GM19324 (cell line): ENCODE measurements around the gene DRGX.

ENCODE experiments used
- ATAC-seq: cut with Tn5 transposase; IDR thresholded peaks from one replicate; pipeline ENCODE4 v1.9.1; 2021; ENCODE audit warnings: mild to moderate bottlenecking, moderate library complexity; ENCODE audit not compliant: unreplicated experiment, low FRiP score

Gene DRGX

DNA sequence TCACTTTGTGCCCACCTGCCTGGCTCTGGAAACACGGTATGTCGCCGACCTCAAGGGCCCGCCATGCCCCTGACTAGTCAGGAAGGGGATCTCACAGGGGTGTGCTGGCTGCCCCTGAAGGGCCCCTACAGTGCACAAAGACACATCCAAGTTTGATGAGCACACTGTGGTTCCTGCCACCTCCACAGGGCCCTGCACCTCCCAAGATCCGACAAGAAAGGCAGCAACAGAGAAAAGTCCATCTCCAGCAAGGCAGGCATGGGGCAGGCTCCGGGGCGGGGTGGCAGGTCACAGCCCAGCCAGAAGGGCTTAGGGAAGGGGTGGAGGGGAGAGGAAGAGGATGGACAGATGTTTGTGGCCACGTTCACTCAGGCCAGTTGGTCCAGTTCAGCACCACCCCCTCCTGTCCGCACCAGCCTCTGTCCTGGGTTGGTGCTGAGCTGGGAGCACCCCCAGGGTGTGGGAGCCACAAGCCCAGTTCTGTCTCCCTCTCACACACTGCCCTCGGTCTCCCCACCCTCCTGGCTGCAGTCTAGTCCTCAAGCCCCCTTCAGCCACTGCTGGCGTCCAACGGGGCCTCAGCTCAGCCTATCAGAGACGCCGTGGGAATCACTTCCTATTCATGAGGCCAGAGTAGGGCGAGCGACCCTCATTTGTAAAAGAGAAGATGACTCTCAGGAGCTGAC is 11.5 kb downstream of the DRGX start:
- no peak for ATAC-seq

DNA sequence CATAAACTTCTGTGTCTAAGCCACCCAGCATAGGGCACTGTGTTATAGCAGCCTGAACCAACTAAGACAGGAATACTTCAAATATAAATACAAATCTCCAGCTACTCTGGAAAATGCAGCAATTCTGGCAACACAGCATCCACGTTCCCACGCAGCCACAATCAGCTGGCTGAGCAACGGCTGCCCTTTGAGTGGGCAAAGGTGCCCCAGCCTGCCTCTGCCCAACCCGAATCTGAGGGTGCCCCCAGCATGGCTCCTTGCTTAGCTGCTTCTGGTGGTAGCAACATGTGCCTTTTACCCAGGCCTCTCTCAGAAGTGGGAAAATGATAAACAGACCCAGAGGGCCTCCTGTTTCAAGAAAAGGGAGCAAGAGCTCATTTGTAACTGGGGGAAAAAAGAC is 12.0 kb downstream of the DRGX start:
- no peak for ATAC-seq

DNA sequence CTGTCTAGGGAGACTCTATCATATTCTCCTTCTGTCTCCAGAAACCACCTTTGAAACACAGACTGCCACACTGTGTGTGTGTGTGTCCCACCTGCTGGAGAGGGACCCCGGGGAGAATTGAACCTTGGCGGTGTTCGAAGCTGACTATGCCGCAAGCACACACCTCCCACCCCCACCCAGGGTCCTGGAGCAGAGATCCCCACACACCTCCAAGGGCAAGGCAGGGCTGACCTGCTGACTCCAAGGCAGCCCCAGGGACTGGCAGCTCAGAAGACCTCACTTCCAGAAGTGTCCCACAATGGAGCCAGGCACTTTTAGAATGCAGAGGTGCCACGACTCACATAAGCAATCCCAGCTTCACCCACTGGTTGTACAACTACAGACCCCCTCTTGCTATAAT is 13.1 kb downstream of the DRGX start:
- ATAC-seq, result no peak

DNA sequence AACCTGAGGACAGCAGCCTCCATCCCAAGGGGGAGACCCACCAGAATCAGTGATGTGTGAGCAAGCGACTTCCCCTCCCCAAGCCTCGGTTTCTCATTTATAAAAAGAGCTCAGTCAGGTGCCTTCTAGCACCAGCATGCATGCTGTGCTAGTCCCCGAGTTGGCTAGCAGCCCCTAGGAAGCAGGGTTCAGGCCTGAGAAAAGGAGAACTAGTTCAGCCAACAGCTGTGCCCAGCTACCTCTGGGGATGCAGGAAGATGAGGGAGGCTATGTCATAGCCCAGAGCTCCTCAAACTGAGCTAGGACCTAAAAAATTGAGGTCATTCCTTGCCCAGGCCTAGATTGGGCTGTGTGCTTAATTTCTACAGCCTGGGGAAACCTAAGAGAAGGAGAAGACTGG is 13.7 kb downstream of the DRGX start:
- no peak for ATAC-seq

DNA sequence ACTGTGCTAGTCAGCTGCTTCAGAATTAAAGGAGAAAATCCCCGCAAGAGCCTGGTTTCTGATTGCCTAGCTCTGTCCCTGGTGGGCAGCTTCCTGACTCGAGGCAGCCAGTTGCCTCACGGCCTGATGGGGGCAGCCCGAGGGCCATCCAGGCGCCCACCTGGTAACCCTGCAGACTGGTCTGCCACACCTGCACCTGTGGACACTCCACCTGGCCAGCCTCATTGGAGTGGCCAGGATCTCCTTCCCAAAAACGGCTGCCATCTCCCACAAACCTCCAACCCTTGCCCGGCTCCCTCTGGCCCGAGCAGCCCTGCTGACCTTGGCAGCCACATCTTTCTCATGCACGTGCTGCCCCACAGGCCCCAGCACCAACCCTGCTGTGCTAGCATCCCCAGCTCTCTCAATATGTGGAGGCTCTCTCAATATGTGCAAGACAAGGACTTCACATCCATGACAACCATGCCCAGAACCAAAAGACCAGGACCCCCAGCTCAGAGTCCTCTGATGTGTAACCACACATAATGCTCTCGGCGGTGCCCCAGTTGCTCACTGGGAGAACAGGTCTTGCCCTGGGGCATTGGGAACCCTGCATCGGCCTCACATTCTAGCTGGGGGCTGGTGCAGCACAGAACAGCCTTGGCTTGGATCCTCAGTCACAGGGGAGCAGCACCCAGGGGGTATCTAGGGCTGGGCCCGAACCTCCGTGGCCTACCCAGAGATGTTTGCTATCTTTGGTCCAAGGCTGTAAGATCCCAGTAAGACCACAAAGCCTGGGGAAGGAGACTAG is 14.6 kb downstream of the DRGX start:
- no peak for ATAC-seq

DNA sequence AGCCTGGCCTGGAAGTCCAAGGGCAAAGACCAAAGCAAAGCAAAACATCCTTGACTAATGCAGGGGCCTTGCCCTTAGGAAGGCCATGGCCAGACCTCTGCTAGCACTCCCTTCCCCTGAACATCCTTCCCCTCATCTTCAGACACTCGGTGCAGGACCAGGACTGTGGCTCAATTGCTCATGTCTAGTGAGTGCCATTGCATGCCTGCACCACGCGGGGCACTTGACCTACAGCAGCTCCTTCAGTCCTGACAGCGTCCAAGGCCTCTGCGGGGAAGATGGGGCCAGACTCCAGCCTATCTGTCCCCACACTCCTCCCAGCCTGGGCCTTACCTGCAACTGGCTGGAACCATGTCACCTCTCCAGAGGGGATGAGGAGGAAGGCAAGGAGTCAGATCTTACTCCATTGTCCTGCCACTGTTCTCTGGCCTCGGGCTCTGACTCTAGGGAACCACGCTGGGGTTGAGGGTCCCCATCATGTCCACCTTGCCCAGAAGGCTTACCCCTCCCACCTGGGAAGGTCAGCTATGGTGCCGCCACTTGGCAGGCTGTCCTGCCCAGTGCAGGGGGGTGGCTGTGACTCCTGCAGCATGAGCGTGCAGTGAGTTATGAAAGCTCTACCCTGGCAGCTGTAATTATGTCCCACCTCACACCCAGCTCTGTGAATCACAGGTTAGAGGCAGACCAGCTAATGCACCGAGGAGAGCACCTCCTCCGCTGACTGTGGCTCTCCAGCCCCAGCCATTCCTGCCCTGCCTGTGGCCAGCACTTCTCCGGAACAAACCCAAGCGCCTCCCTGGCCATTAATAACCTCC is 16.1 kb downstream of the DRGX start:
- ATAC-seq, result no peak

DNA sequence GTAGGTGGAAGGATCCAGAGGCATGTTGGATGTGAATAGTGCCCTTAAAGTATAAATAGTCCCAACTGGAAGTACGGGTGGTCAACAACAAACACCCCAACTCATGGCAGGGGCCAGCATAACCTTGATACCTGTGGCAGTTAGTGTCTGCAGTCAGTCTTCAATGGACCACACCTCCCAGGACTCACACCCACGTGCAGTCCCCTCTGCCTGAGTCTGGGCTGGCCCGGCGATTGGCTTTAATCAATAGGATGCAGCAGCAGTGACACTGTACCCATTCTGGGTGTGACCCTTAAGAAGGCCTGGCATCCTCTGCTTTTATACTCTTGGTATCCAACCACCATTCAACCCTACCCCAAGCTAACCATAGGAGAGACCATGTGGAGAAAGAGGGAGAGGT is 18.6 kb downstream of the DRGX start:
- no peak for ATAC-seq

DNA sequence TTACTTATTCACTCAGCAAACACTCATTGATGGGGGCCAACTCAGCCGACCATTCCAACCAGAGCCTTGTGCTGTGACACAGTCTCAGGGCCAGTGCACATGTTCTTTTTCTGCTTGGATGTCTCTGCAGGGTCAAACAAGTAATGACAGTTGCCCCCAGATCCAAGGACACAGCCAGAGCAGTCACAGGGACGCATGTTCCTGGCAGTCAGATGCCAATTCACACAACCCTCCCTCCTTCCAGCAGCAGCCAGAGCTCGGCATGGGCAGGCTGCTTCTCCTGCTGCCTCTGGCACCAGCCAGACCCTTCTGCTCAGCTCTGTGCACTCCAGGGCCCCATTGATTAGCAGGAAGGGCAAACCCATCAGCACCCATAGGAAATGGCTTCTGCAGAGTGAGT is 20.3 kb downstream of the DRGX start:
- ATAC-seq, result no peak

DNA sequence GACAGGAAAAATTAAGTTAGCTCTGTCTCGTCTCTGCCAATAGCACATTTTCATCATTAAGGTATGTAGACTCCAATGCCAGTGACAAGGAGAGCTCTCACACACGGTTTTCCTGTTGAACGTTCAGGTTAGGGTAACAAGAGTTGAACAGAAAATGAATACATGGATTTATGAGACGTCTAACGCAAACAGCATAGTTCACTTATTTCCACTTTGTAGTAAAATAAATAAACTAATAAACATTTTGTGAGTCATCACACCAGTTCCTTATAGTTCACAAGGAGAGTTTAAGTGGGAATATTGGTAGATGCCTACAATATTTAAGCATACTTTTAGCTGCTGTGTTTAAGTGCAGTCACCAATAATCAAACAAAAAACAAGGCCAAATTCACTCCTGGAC is 21.1 kb downstream of the DRGX start:
- ATAC-seq, result no peak

DNA sequence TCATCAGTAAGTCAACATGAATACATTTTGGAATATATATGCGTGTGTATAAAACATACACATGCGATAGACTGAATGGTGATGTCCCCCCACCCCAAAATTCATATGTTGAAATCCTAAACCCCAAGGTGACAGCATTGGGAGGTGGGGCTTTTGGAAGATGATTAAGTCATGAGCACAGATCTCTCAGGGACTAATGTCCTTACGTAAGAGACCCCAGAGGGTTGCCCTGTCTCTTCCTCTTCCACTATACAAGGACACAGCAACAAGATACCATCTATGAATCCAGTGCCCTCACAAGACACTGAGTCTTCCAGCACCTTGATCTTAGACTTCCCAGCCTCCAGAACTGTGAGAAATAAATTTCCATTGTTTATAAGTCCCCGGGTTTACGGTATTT is 22.5 kb downstream of the DRGX start:
- ATAC-seq, result no peak

DNA sequence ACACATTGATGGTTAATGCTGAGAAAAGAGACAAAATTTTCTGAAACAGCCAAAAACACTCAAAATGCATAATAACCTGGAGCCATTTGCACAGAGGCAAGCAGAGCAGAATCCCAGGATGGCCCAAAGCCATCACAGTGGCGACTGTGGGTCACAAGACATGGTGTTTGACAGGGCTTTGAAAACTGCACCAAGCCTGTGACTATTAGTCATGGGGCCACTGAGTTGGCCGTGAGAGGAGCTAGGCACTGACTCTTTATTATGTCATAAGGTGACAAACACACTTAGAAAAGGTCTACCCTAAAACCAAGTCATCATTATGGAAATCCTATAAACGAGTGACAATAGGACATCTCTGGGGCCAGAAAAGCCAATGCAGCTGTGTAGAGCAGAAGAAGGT is 23.9 kb downstream of the DRGX start:
- ATAC-seq, result no peak

DNA sequence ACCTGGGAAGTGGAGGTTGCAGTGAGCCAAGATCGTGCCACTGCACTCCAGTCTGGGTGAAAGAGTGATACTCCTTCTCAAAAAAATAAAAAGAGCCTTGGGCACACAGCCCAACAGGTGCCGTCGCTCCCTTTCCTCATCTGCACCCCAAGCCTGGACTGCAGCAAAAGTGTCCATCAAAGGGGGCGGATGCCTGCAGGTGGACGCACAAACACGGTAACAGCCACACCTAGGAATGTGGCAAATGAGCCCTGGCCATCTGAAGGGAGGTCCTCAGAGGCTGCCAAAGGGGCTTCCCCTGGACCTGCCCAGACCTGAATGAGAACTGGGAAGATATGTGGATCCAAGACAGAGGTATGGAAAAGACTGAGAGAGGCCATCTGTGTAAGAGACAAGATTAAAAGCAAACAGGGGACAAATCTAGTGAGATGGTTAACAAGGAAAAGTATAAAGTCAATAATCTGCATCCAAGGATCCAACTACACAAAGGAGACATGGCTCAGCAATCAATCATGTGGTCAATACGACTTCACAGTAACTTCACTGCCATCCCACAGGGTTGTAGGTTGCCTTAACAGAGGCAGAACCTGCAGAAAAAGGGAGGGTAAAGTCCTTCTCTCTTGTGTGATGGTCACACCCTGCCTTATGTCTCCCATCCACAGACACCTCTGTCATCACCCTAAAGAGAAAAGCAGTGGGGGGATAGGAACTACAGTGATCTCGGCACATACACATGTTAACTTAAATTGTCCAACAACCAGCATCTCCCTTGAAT is 25.4 kb downstream of the DRGX start:
- no peak for ATAC-seq

DNA sequence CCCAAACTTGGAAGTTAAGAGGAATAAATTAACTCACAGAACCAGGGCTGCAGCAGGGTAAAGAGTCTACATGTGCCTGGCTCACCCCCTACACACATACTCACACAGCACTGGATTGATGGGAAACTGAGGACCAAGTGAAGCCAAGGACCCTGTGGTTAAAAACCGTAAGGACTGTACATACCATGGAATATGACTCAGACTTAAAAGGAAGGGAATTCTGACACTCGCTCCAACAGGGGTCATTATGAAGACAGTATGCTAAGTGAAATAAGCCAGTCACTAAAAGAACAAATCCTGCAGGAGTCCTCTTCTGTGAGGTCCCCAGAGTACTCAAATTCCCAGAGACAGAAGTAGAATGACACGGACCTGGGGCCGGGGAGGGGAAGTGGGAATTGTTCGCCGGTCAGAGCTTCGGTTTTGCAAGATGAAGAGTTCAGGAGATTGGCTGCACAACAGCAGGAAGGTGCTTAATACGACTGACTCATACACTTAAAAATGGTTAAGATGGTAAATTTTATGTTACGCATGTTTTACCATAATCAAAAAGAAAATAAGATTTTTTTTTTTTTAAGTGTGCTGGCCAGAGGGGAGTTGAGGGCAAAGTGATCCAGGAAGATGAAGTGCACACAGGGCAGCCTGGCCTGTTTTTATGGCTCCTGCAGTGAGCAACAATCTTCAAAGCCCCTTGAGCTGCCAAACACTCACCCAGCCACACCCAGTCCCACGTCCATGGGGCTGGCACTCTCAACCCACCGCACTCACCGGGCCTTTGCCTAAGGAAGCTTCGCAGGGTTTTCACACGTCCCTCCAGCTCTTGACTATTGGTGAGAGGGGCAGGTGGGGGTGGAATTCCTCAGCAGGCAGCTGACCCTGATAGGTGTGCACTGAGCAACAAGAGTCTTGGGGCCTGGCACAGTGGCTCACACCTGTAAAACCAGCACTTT is 26.4 kb downstream of the DRGX start:
- no peak for ATAC-seq

DNA sequence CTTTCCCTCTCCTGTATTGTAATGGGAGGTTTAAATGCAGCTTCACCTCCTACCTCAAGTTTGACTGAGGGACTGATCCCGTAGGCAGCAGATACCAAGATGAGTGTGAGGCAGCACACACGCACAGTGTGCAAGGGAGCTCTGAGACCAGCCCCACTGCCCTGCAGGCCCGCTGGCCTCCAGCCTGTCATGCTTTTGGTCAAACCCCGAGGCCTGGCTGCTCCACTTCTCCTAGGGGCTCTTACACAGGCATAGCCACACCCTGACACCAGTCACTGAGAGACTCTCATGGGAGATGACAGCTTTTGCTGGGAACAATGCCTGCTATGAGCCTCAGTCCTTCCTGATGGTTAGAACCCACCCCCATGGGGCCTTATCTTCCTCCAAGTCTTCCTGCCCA is 27.6 kb downstream of the DRGX start:
- ATAC-seq, result no peak

DNA sequence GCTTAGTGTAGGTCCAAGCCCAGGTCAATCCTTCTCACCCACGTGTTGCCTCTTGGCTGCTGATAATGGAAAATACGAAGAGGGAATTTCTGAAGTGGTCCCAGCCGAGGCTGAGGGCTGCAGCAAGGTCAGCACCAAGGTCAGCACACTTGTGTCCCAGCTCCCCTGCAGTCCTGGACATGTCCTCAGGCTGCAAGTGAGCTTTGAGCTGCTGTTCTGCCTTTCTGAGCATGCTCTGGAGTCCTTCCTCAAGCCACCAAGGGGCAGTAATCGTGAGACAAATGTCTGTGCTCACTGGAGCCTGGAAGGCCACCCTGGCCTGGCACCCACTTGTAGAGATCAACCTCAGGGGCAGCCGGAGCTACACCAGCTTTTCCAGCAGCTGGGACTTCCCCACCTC is 28.3 kb downstream of the DRGX start:
- ATAC-seq, result no peak

DNA sequence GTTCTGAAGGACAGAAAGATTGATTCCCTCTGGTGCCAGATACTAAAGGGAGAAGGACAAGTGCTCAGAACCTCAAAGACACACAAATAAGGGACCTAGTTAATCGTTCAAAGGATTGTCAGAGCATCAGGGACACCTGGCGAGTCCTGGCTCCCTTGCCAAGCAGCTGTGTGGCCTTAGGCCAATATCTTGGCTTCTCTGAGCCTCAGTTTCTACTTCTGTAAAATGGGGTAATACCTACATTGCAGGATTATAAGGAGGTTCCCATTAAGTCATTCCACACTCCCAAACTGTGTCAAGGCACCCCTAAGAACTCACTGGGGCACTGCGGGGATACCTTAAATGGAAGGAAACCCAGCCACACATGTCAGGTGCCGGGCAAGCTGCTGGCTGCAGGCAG is 29.4 kb downstream of the DRGX start:
- no peak for ATAC-seq

DNA sequence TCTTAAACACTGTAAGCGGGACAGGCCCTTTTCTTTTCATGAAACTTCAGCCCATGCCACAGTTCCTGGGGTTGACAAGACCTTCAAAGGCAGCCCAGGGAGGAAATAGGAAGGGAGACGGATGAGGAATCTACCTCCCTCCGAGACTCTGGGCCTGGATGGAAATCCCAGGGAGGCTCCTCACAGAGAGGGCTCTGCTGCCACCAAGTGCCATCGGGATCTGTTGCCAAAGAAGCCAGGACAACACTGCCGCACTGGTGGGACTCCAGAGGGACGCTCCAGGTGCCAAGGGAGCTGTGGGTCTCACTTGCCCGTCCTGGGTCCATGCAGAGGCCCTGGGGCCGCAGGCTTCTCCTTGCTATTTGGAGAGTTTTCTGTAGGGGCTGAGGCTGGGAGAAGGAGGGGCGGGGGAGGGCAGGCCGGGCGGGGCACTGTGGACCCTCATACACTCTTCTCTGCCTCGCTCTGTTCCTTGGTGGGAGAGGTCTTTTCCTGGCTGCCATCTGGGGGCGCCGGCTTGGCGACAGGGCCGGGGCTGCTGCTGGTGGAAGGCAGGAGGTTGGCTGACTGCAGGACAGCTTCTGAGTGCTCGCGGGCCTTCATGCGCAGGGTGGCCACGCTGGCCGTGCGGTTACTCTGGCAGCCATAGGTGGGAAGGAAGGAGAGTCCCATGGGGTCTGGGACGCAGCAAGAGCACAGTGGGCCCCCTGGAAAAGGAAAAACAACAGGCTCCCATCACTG is 30.0 kb downstream of the DRGX start:
- no peak for ATAC-seq

DNA sequence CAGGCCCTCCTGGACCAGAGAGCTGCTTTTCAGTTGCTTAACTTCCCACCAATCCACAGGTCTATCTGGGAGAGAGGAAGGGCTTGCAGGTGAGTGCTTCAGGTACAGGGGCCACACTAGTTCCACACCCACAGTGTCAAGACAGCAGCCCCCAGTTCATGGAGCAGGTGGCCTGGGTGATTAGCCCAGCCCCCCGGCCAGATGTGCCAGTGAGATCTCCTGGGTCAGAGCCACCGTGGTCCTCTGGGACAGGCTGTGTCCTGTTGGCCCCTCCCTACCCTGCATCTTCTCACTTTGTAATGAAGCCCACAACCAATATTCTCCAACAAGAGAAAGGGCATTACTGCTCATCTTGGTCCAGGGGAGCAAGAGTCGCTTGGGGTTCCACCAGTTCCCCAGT is 30.6 kb downstream of the DRGX start:
- ATAC-seq, result no peak

DNA sequence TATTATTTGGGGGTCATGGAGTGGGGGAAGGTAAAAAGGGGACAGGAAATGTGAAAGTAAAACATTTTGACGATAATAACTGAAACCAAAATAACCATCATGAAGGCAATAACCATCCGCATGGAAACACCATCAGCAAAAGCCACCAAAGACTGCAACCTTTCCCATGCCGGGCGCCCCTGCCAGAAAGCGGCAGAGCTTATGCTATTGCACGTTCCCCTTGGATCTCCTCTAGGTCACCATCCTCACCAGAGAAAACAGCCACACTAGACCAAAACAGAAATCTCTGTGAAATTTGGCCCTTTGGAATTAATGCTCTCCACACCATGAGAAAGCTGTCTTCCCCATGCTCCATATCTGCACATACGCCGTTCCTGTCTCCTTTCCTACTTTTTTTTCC is 31.1 kb downstream of the DRGX start:
- no peak for ATAC-seq
